Erythroblast (primary cell): ENCODE data around the gene NDUFAF8.

Experiments used
- GATA1 ChIP-seq: IDR thresholded peaks from 2 replicates; pipeline ENCODE4 v1.6.1; 2011; ENCODE audit warnings: low read depth, mild to moderate bottlenecking, control low read depth, low read length, moderate library complexity
- POLR2A ChIP-seq: IDR thresholded peaks from 2 replicates; pipeline ENCODE4 v1.6.1; 2011; ENCODE audit warnings: mild to moderate bottlenecking, low read length

- TF ChIP-seq POLR2A, result no peak
- no peak for TF ChIP-seq GATA1
Measured at GRCh38 chr17:81263371-81264181, 24.5 kb downstream of the NDUFAF8 start.
